DMS 273 (cell line): ENCODE data around the gene BMP7.
"Not testable (repeated sequence)": the region's sequence is repeated elsewhere in the genome, so short reads cannot be mapped to it uniquely, and the experiment has no call there.

ENCODE experiments used
- DNase-seq: peaks from one replicate; lab custom pipeline; 2025; ENCODE audit not compliant: unreplicated experiment; lab: John Stamatoyannopoulos, UW

Gene BMP7

GRCh38 chr20:57251344-57251743 lies 15.1 kb downstream of the BMP7 start:
- DNase-seq = no peak

DNA sequence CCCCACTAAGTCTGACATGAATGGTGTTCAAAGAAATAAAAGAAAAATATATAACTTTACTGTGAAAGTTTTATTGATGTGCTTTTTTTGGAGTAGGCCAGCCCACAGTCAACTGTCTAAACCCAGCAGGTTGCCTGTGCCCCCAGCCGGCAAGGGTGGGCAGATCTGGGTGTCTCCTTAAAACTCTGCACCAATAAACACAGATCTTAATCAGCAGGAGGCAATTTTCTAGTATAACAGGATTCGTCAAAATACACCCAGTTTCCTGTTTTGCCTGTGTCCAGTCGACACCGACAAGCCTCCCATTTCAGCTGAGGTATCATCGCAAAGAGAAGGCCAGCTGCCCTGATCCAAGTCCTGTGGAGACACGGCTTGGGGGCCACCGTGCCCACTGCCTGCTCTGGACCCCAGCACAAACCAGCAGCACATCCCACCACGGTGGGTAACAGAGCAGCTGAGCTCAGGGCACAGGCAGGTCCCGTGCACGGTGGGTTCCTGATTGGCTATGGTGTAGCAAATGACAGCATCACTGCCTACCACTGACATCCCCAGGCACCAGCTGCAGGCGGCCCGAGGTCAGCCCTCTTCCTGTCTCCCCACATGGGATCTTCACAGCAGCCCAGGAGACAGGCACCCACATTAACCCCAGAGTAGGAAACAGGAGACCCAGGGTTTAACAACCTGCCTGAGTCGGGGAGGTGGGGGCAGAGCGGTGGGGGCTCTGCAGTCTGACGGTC lies 15.7 kb downstream of the BMP7 start:
- DNase-seq = no peak

- DNase-seq = no peak
Observed at GRCh38 chr20:57249772-57250171, 16.7 kb downstream of the BMP7 start.

- no peak for DNase-seq
Observed at GRCh38 chr20:57249073-57249472, 17.4 kb downstream of the BMP7 start.

DNA sequence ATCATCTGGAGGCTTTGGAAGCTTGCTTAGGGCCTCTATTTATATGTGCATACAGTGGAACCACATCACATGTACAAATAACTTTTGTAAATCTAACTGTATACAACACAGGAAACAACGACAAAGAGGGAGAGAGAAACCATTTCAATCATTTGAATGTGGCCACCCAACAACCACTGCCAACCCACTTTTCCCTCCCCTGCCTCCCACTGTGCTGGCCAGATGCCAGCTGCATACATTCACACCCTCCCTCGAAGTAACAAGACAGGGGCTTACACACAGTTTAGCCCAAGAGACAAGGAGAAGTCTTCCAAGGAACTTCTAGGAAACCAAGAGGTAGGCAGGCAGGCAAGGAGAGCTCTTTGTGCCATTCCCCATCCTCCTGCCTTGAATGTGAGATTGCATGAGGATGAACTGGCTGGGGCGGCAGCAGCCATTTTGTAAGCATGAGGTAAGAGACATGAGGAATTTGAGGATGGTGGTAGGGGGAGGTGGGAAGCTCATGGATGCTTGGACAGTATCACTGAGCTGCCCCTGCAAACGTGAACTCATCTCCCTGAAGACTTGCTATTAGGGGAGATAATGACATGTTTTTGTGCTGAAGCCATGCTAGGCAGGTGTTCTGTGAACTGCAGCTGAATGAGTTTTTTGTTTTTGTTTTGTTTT lies 18.2 kb downstream of the BMP7 start:
- DNase-seq = no peak

DNA sequence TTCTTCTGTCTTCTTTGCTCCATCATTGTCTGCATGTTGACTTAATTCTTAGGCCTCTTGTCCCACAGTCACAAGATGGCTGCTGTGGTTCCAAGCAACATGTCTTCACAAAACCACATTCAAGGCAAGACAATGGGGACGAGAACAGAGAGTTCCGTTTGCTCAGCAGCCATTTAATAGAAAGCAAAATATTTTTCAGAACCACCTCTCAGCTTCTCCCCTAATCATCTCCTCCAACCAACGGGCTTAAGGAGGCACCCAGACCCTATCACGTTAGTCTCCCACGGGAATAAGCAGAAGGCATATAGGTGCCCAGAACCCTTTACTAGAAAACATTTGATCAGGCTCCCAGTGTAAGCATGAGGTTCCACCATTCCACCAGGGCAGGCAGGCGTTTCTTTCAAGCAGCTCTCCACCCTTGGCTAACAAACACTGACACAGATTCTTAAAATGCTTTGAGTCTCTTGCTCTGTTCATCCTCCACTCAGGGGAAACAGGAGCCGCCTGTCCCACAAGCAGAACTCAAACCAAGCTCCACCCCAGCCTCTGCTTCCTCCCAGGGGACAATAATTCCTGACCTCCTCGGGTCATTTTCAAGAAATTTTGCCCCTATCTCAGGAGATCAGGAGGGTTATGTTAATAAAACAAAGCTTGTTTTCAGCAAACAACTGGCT lies 19.0 kb downstream of the BMP7 start:
- no peak for DNase-seq

DNA sequence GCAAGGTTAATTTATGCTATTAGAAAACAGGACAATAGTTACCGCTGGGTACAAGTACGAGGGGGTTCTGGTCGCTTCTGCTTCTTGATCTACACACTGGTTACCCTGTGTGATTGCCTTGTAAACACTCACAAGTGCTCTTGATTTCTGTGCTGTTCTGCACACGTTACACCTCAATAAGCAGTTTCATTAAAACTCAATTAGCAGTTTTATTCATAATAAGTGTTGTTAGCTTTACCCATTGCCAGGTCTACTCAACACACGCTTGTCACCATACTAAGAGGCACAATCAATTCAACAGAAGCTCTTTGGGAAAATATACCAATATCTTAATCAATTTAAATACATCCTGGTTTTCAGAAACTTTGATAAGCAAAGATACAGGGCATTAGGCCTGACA lies 20.4 kb downstream of the BMP7 start:
- no peak for DNase-seq

DNA sequence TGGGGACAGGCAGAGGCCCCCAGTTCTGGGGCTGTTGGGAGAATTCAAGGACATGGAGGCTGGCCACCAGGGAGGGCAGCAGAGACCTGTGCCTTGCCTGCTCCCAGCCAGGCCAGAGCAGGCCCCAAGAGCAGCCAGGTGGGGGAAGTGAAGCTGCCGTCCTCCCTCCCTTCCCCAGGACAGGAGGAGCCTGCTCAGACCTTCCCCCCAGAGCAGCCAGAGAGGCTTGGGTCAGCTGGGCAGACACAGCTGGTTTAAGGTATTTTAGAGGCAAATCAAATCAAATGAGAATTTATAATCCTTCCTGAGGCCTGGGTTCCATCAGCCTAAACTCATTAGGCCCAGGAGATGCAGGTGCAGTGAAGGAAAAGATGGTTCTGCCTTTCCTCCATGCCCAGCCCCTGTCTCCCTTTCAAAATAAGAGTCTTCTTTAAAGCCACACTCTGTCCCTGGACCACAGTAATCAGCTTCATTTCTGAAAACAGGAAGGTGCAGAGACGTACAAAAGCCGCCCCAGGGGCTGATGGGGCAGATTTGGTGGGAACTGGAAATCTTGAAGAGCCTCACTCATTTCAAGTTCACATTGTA lies 21.7 kb downstream of the BMP7 start:
- DNase-seq = no peak

DNA sequence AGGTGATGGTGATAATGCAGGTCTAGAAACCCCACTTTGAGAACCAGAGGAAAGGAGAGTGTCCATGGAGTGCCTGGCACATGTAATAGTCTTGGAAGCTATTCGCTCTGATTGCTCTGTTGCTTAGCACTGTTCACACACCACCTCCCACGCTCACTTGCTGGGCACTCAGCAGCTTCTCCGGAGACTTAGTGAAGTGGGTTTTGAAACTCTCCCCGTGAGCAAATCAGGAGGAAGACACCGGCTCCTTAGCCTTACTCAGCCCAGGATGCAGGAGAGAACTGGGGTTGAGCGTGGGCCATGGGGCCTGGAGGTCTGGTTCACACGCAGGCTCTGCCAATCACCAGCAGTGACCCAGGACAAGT lies 22.2 kb downstream of the BMP7 start:
- DNase-seq = no peak

DNA sequence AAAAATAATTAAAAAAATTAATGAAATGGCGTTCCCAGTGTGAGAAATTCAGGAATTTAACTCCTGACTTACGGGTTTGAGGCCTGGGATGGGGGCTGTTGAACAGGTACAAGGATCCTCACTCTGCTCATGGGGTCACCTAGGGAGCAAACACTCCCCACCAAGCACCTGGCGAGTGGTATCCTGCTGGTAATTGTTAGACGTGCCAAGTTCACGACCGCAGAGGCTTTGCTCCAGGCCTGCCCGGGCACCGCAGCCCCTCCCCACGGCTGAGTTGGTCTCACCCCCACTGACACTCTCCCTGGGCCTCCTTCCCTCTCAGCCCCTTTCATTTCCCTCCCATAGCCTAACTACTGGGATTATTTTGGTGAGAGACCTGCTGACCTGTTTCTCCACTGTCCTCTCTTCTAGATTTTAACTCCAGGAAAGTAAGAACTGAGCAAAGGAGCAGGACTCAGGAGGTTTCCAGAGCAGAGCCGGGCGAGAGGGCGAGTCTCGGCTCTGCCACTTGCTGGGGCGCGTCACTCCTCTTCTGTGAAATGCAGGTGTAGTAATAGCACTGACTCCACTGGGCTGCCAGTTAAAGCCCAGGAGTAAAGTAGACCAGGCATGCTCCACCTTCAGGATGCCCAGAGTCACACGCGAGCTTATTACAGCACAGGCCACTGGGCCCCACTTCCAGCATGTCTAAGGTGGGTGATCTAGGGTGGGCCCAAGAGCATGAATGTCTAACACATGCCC lies 22.8 kb downstream of the BMP7 start:
- no peak for DNase-seq

DNA sequence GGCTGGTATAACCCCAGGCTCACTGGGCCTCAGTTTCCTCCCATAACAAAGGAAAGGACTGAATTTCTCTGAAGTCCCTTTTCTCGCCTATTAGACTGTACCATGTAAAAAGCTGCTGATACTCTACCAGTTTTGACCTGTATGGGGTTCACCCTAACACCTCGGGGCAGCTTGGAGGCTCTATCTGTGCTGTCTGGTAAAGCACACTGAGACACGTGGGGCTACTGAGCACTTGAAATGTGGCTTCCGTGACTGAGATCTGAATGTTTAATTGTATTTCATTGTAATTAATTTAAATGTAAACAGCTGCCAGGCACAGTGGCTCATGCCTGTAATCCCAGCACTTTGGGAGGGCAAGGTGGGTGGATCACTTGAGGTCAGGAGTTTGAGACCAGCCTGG lies 24.0 kb downstream of the BMP7 start:
- no peak for DNase-seq

GRCh38 chr20:57241363-57241991 lies 25.0 kb downstream of the BMP7 start:
- no peak for DNase-seq

DNA sequence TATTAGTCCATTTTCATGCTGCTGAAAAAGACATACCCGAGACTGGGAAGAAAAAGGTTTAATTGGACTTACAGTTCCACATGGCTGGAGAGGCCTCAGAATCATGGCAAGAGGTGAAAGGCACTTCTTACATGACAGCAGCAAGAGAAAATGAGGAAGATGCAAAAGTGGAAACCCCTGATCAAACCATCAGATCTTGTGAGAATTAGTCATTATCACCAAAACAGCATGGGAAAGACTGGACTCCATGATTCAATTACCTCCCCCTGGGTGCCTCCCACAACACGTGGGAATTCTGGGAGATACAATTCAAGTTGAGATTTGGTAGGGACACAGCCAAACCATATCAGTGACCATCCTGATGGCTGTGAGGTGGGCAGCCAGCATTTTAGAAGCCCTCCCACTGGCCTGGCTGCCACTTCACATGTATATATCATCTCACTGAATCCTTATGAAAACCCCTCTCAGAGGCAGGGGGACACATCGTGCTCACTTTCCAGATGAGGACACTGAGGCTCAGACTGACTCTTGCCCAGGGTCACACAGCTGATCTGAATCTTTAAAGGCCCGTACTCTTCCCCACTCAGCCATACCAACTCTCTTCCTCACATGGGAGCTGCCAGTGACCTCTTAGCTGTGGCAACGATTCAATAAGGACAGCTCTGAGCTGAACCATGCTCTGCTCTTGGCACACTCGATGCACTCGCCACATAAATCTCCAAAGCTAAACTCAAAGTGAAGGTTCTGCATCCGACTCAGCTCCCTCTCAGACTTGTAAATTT lies 25.7 kb downstream of the BMP7 start:
- no peak for DNase-seq

DNA sequence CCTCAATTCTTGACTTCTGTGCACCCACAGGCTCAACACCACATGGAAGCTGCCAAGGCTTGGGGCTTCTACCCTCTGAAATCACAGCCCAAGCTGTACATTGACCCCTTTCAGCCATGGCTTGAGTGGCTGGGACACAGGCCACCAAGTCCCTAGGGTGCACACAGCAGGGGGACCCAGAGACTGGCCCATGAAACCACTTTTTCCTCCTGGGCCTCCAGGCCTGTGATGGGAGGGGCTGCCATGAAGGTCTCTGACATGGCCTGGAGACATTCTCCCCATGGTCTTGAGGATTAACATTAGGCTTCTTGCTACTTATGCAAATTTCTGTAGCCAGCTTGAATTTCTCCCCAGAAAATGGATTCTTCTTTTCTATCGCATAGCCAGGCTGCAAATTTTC lies 26.7 kb downstream of the BMP7 start:
- DNase-seq = not testable (repeated sequence)

GRCh38 chr20:57239324-57239723 lies 27.1 kb downstream of the BMP7 start:
- DNase-seq = not testable (repeated sequence)

GRCh38 chr20:57238089-57238488 lies 28.4 kb downstream of the BMP7 start:
- DNase-seq = no peak

- no peak for DNase-seq
Observed at GRCh38 chr20:57237585-57237953, 28.9 kb downstream of the BMP7 start.

- no peak for DNase-seq
Observed at GRCh38 chr20:57236813-57237584, 29.4 kb downstream of the BMP7 start.

DNA sequence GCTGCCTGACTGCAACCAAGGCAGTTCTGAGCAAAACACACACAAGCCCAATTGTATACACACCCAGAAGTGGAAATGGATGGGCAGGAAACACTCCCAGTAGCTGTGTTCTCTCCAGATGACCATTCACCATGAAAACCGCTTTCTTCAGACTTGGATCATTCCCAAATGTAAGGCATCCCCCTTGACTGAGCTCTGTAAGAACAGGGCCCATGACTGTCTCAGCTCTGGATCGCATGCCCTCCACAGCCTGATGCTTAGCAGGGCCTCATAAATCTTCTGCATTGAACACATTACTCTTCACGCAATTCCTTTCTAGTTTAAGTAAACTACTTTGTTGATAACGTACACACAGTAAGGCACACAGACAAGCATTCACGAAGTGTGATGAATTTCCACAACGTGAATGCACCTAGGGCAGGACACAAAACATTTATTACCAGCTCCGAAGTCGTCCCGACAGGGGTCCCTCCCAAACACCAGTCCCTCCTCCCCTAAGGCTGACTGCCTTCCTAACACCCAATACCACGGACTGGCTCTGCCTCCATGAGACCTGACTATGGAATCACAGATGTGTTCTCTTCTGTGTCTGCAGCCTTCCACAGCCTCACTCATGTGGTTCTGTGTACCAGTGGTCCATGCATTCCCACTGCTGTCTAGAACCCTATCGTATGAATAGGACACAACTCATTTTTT lies 31.7 kb downstream of the BMP7 start:
- no peak for DNase-seq
